A549 (cell line): Measurements from ENCODE around the gene CD151.

Experiments
- BHLHE40 ChIP-seq: IDR thresholded peaks from 2 replicates; pipeline ENCODE4 v1.6.1; 2012; ENCODE audit warnings: low read depth, low read length, inconsistent platforms
- CTCF ChIP-seq: fragments of >200 bp; sonication (Bioruptor Twin); formaldehyde crosslinking; IDR thresholded peaks from 3 replicates; pipeline ENCODE4 v1.5.1; 2016

- TF ChIP-seq CTCF (no peak), BHLHE40 (no peak)
These were observed 12.7 kb upstream of the CD151 start for GRCh38 chr11:819943-820649.
